Upper lobe of left lung (tissue), 4 donors: ENCODE results near the gene GMDS.

Experiments used
- EP300 ChIP-seq, 4 donors: sonication (generic); formaldehyde crosslinking; IDR thresholded peaks; one replicate each; pipeline ENCODE4 v1.5.1; 2017; ENCODE audit warnings: antibody characterized with exemption in 4 of 4, control low read depth in 2 of 4
- POLR2A ChIP-seq, 4 donors: fragments of 450-650 bp; IDR thresholded peaks; one replicate each; pipeline ENCODE4 v1.5.1; 2016 to 2017; ENCODE audit warnings: antibody characterized with exemption in 4 of 4, mild to moderate bottlenecking in 2 of 4
- POLR2AphosphoS5 ChIP-seq, 2 donors: sonication (generic); formaldehyde crosslinking; IDR thresholded peaks; one replicate each; pipeline ENCODE4 v1.5.1; 2017; ENCODE audit warnings: antibody characterized with exemption in 2 of 2
- TF ChIP-seq, protein P1 (sequence below), 6 experiments: fragments of 450-650 bp in 4 of 6; fragments of 200-600 bp in 2 of 6; sonication (generic) in 2 of 6; IDR thresholded peaks; one replicate each; pipeline ENCODE4 v1.5.1; 2016 to 2019; ENCODE audit warnings: antibody characterized with exemption in 6 of 6

GRCh38 chr6:1580109-1580508, 665.3 kb downstream of the GMDS start:
- TF ChIP-seq POLR2A (IDR thresholded peaks at IDR 0.05) (no peak), EP300 (IDR thresholded peaks at IDR 0.05) (no peak), POLR2AphosphoS5 (IDR thresholded peaks at IDR 0.05) (no peak)
- TF ChIP-seq, protein P1, sequence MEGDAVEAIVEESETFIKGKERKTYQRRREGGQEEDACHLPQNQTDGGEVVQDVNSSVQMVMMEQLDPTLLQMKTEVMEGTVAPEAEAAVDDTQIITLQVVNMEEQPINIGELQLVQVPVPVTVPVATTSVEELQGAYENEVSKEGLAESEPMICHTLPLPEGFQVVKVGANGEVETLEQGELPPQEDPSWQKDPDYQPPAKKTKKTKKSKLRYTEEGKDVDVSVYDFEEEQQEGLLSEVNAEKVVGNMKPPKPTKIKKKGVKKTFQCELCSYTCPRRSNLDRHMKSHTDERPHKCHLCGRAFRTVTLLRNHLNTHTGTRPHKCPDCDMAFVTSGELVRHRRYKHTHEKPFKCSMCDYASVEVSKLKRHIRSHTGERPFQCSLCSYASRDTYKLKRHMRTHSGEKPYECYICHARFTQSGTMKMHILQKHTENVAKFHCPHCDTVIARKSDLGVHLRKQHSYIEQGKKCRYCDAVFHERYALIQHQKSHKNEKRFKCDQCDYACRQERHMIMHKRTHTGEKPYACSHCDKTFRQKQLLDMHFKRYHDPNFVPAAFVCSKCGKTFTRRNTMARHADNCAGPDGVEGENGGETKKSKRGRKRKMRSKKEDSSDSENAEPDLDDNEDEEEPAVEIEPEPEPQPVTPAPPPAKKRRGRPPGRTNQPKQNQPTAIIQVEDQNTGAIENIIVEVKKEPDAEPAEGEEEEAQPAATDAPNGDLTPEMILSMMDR (IDR thresholded peaks at IDR 0.05): no peak
